H1 (cell line): ENCODE data around the gene STEAP3.

Experiments used
- CREB1 ChIP-seq: IDR thresholded peaks from 2 replicates; pipeline ENCODE4 v1.6.1; 2012; ENCODE audit warnings: inconsistent platforms
- EZH2 ChIP-seq: fragments of 200-600 bp; sonication (generic); IDR thresholded peaks from 2 replicates; pipeline ENCODE4 v1.7.1; 2012; ENCODE audit warnings: low read depth, mild to moderate bottlenecking, moderate library complexity, low read length, inconsistent platforms; ENCODE audit not compliant: severe bottlenecking
- NANOG ChIP-seq: IDR thresholded peaks from 2 replicates; pipeline ENCODE4 v1.6.1; 2011; ENCODE audit warnings: low read length, low read depth, mild to moderate bottlenecking, inconsistent platforms; ENCODE audit not compliant: insufficient read depth, poor library complexity, severe bottlenecking
- TF ChIP-seq, protein P1 (sequence below): IDR thresholded peaks from 2 replicates; pipeline ENCODE4 v1.6.1; 2011; ENCODE audit warnings: low read length, improper control_type of control experiment
- TF ChIP-seq, protein P2 (sequence below), 3 experiments: IDR thresholded peaks; 1 replicate in 2 of 3; 2 replicates in 1 of 3; pipeline versions ENCODE4 v1.5.1 to v1.6.1; 2011; ENCODE audit warnings: low read length in 3 of 3, mild to moderate bottlenecking in 3 of 3, inconsistent platforms in 2 of 3, low read depth in 1 of 3, moderate library complexity in 1 of 3; ENCODE audit not compliant: insufficient read depth in 1 of 3; ENCODE audit errors: control extremely low read depth in 1 of 3

DNA sequence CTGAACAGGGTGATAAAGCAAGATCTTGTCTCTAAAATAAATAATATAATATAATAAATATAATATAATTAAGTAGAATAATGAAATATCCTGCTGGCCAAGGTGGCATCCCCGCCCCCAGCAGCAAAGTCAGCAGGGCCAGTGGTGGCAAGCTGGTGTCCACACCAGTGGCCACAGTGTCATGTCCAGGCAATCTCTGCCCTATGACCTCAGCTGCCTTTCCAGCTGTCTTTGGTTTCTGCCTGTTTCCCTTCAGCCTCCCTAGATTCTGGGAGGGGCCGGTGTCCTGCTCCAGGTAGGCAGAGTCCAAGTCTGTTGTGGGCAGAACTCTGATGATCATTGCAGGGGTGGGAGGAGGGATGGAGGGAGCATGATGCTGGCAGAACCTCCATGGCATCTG lies 16.2 kb upstream of the STEAP3 start:
- TF ChIP-seq, protein P1, sequence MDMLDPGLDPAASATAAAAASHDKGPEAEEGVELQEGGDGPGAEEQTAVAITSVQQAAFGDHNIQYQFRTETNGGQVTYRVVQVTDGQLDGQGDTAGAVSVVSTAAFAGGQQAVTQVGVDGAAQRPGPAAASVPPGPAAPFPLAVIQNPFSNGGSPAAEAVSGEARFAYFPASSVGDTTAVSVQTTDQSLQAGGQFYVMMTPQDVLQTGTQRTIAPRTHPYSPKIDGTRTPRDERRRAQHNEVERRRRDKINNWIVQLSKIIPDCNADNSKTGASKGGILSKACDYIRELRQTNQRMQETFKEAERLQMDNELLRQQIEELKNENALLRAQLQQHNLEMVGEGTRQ, result no peak
- no peak for TF ChIP-seq NANOG
- no peak for TF ChIP-seq CREB1
- TF ChIP-seq EZH2, result no peak
- TF ChIP-seq, protein P2, sequence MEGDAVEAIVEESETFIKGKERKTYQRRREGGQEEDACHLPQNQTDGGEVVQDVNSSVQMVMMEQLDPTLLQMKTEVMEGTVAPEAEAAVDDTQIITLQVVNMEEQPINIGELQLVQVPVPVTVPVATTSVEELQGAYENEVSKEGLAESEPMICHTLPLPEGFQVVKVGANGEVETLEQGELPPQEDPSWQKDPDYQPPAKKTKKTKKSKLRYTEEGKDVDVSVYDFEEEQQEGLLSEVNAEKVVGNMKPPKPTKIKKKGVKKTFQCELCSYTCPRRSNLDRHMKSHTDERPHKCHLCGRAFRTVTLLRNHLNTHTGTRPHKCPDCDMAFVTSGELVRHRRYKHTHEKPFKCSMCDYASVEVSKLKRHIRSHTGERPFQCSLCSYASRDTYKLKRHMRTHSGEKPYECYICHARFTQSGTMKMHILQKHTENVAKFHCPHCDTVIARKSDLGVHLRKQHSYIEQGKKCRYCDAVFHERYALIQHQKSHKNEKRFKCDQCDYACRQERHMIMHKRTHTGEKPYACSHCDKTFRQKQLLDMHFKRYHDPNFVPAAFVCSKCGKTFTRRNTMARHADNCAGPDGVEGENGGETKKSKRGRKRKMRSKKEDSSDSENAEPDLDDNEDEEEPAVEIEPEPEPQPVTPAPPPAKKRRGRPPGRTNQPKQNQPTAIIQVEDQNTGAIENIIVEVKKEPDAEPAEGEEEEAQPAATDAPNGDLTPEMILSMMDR (IDR thresholded peaks at IDR 0.05; ENCODE audit: control extremely low read depth in 1 of 3, insufficient read depth in 1 of 3, low read depth in 1 of 3, low read length in 3 of 3), result no peak
